AG04450 (cell line): ENCODE measurements around the gene SNED1. TPM values are rescaled to one million over a fixed set of nuclear protein-coding genes. Genes with fewer than 3 reads are reported as not detected.

Source experiments
- CTCF ChIA-PET: fragments of 300-600, 350-600 bp; formaldehyde crosslinking; extraction: SDS; loops from one replicate; lab custom pipeline; 2022; ENCODE audit warnings: antibody characterized with exemption, inconsistent platforms; lab: Charles Lee
- POLR2A ChIA-PET: fragments of 350-600 bp; formaldehyde crosslinking; extraction: SDS; loops from one replicate; lab custom pipeline; 2021; ENCODE audit warnings: antibody characterized with exemption, inconsistent platforms; lab: Yijun Ruan, JAX
- DNase-seq: peaks from one replicate; pipeline ENCODE4 v3.0.0-alpha.2; 2011; ENCODE audit warnings: low read depth, low spot score
- H3K27ac ChIP-seq: one replicate; pipeline ENCODE4 v1.5.1; 2012; ENCODE audit warnings: low read depth, low read length, control low read depth
- H3K27me3 ChIP-seq: one replicate; pipeline ENCODE4 v1.6.0; 2012; ENCODE audit warnings: low read length; ENCODE audit not compliant: control insufficient read depth, insufficient read depth
- H3K4me3 ChIP-seq: 2 replicates; pipeline ENCODE4 v1.5.1; 2011; ENCODE audit warnings: mild to moderate bottlenecking, low read depth, low read length, control low read depth
- H3K9me3 ChIP-seq: 2 replicates; pipeline ENCODE4 v1.5.1; 2012; ENCODE audit warnings: low read length; ENCODE audit not compliant: control insufficient read depth, insufficient read depth
- polyA plus RNA-seq: library from polyadenylated mRNA; depleted of rRNA; stranded (reverse); fragments of >200 nt; gene quantifications from 2 replicates; pipeline ENCODE4 v1.2.3, GENCODE V29; 2011
- TF ChIP-seq, protein P1 (sequence below): IDR thresholded peaks from 2 replicates; pipeline ENCODE4 v1.5.1; 2011; ENCODE audit warnings: low read depth, low read length, control low read depth, inconsistent platforms

SNED1 gene
- polyA plus RNA-seq, 1 experiment: 1.6 TPM

DNA sequence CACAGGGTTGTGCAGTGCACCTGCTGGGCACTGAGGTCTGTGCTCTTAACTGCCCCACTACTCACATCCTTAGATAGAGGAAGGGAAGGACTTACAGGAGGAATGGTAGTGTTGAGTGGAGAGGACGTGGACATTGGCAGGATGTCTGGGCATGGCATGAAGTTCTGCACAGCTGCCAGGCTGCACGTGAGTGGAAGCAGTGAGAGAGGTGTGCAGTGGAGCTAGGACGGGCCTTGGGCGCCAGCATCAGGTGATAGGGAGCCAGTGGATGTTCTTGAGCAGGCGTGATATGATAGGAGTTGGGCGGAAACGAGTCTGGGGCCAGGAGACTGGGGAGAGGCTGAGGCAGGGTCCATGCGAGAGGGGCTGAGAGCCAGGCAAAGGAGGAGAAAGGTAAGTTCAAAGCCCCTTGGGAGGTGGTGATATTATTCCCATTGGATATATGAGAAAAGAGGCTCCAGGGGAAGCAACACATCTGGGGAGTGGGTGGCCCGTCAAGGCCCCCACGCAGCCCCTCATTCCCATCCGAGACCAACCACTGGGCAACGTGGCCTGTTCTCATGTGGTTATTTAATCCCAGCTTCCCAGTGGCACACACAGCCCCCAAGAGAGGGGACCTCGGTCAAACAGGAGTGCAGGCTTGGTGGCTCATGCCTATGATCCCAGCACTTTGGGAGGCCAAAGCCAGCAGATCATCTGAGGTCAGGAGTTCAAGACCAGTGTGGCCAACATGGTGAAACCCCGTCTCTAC, 45.7 kb upstream of the SNED1 start:
- CTCF ChIA-PET: no interaction called here
- H3K27ac ChIP-seq: no peak overlapping the region
- no peak for DNase-seq
- TF ChIP-seq, protein P1, sequence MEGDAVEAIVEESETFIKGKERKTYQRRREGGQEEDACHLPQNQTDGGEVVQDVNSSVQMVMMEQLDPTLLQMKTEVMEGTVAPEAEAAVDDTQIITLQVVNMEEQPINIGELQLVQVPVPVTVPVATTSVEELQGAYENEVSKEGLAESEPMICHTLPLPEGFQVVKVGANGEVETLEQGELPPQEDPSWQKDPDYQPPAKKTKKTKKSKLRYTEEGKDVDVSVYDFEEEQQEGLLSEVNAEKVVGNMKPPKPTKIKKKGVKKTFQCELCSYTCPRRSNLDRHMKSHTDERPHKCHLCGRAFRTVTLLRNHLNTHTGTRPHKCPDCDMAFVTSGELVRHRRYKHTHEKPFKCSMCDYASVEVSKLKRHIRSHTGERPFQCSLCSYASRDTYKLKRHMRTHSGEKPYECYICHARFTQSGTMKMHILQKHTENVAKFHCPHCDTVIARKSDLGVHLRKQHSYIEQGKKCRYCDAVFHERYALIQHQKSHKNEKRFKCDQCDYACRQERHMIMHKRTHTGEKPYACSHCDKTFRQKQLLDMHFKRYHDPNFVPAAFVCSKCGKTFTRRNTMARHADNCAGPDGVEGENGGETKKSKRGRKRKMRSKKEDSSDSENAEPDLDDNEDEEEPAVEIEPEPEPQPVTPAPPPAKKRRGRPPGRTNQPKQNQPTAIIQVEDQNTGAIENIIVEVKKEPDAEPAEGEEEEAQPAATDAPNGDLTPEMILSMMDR: no peak
- no peaks in the 10 kb centered on the region; the same call in 1 of the 2 replicates for H3K9me3 ChIP-seq
- POLR2A ChIA-PET: no interaction called here
- peaks cover 54% of the 10 kb centered on the region for H3K27me3 ChIP-seq
- H3K4me3 ChIP-seq: no peak overlapping the region

DNA sequence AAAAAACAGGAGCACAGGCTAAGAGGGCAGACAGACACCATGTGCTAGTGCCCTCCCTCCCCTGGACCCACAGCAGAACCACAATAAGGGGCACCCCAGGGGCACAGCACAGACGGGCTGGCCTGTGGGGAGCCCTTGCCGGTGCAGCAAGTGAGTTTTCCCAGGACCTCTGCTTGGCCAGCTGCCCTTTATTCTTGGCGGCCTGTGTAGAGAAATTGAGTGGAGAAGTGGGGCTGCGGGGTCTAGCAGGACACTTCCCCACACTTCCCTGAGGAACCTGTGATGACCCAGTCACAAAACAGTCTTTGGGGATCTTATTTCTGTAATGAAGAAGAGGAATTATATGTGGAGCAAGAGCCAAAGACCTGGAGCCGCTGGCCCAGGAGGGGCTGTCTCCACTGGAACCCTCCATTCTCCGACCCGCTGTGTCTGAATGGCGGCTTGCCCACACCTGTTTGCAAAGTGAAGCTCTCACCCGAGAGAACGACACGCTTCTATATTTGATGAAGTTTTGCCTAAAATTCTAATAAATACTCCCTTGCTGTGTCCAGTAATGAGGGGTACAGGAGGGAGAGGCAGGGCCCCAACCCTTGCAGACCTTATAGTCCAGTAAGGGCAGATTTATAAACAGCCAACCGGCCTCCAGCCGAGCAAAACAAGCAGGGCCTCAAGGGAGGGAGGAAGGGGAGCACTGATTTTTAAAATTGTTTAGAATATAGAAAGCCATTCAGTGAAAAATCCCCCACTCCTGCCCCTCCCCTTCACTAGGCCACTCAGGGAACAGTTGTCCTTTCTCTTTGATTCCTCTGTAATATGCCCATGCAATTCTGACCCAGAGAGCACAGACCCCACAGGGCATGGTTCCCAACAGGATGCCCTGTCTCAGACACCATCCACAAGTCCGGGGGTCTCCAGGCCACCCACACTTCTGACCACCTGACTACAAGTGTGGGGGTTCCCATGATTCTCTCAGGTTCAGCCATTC, 44.7 kb upstream of the SNED1 start:
- Histone ChIP-seq H3K9me3 (no peaks in the 10 kb centered on the region; the same call in 1 of the 2 replicates), H3K4me3 (no peak overlapping the region), H3K27ac (no peak overlapping the region), H3K27me3 (peaks cover 54% of the 10 kb centered on the region)
- TF ChIP-seq, protein P1: no peak
- POLR2A ChIA-PET: no interaction called here
- no peak for DNase-seq
- CTCF ChIA-PET: no interaction called here

DNA sequence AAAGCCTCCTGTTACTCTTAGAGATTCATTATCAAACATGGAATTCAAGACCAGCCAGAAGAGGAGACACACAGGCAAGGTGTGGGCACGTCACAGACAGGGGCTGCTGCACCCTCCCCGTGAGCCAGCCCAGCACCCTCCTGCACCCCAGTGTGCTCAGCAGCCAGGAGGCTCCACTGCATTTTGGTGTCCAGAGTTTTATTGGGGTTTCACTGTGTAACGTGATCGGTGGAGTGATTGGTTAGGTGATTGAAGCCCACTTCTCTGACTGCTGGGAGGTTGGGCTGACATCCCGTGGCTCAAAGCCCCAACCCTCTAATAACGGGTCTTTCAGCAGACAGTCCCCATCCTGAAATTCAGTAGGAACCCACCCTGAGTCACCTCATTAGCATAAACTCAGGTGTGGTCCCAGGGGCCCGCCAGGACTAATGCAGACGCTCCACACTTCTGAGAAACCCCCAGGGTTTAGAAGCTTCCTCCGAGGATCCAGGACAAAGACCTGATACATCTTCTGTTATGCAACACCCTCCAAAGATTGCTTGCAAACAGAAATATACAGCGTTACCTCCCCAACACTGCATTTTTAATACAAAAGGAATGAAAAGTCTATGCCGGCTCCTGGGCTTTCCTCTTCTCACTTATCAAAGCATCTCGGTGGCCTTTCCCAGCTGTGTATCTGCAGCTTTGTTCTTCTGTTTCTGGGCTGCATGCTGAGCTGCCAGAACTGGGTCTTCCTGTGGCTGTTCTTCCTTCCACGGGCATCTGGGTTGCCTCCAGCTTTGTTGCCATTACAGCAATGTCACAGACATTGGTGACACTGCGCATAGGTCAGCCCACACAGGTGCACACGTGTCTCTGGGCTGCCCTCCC, 43.7 kb upstream of the SNED1 start:
- Histone ChIP-seq H3K27ac (no peak overlapping the region), H3K27me3 (peaks cover 52% of the 10 kb centered on the region), H3K9me3 (no peaks in the 10 kb centered on the region; the same call in 1 of the 2 replicates), H3K4me3 (no peak overlapping the region)
- POLR2A ChIA-PET: no interaction called here
- CTCF ChIA-PET: no interaction called here
- no peak for DNase-seq
- TF ChIP-seq, protein P1: no peak

DNA sequence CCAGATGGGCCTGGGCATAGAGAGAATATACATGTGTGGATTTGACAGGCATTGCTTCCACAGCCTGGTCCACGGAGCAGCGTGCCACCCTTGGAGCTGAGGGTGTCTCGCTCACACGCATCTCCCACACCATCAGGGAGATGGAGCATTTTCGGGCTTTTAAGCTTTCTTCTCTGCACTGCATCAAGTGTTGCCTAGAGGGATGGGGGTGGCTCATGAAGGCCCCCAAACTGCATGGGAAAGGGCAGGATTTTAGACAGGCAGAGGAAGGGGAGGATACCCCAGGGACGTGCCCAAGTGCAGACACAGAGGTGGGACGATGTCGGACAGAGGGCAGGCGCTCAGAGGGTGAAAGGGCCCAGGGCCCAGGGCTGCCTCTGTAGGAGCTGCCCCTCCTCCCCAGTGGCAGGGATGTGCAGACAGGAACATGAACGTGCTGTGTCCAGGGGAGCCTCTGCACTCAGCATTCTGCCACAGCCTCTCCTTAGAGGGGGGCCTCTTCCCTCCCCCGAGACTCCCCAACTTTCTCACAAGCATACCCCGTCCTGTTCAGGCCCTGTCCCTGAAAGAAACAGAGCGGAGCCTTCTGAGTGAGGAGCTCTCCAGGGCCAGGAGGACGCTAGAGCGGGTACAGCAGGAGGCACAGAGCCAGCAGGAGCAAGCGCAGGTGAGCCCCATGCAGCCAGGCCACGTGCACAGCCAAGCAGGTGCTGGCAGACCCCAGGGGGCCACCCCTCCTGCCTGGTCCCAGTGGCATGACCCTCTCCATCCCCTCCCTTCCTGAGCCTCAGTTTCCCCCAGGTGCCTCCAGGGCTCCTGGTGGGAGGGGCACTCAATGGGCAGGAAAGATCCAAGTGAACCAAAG, 42.9 kb upstream of the SNED1 start:
- POLR2A ChIA-PET: interaction anchor here (1.0 kb wide), 1 partner anchor 37 kb away, joined by 3 read pairs; no protein-coding TSS in a partner anchor
- TF ChIP-seq, protein P1: no peak
- no peak overlapping the region for H3K4me3 ChIP-seq
- peaks cover 58% of the 10 kb centered on the region for H3K27me3 ChIP-seq
- H3K27ac ChIP-seq: no peak overlapping the region
- no peak for DNase-seq
- no peaks in the 10 kb centered on the region; the same call in 1 of the 2 replicates for H3K9me3 ChIP-seq
- CTCF ChIA-PET: no interaction called here
